K562 (cell line): ENCODE results near the gene ZDHHC14. TPM values are rescaled to one million over a fixed set of nuclear protein-coding genes. Genes with fewer than 3 reads are reported as not detected.
A peak's percentile ranks its signal among the peaks of the same experiment; 100 is the strongest.

Source experiments
- BHLHE40 ChIP-seq: IDR thresholded peaks from 2 replicates; pipeline ENCODE4 v1.6.1; 2011; ENCODE audit warnings: low read length, improper control_type of control experiment
- ETS1 ChIP-seq: conservative IDR thresholded peaks from 2 replicates; pipeline ENCODE4 v1.6.1; 2011; ENCODE audit warnings: low read depth, mild to moderate bottlenecking, low read length; ENCODE audit not compliant: control insufficient read depth
- FOSL1 ChIP-seq: fragments of 200-800 bp; sonication (Bioruptor generic); conservative IDR thresholded peaks from 2 replicates; pipeline ENCODE4 v1.6.1; 2016; ENCODE audit warnings: missing genetic modification characterization, missing compliant biosample characterization
- FUS ChIP-seq: fragments of 200-400 bp; formaldehyde crosslinking; optimal IDR thresholded peaks from 2 replicates; pipeline ENCODE3; 2017; ENCODE audit warnings: low read depth, low read length
- HBP1 ChIP-seq: fragments of 450-650 bp; formaldehyde crosslinking; IDR thresholded peaks from 2 replicates; pipeline ENCODE4 v1.4.0; 2022; ENCODE audit warnings: missing genetic modification characterization
- HNRNPL ChIP-seq: fragments of 200-400 bp; formaldehyde crosslinking; IDR thresholded peaks from 2 replicates; pipeline ENCODE4 v1.6.1; 2017; ENCODE audit warnings: low read depth, mild to moderate bottlenecking, low read length
- HNRNPUL1 ChIP-seq: fragments of 200-400 bp; formaldehyde crosslinking; IDR thresholded peaks from 2 replicates; pipeline ENCODE4 v1.6.1; 2017; ENCODE audit warnings: low read length
- MAZ ChIP-seq, 2 experiments: fragments of 450-650 bp in 1 of 2; sonication (generic) in 1 of 2; formaldehyde crosslinking; IDR thresholded peaks in 1 of 2; conservative IDR thresholded peaks in 1 of 2; 2 replicates each; pipeline versions ENCODE4 v1.4.0 to v1.5.0; 2020; ENCODE audit warnings: mild to moderate bottlenecking in 1 of 2, missing genetic modification reagents in 1 of 2
- MXI1 ChIP-seq: IDR thresholded peaks from 2 replicates; pipeline ENCODE4 v1.6.1; 2011; ENCODE audit warnings: low read depth, mild to moderate bottlenecking, improper control_type of control experiment, low read length
- THAP12 ChIP-seq: fragments of 250-450 bp; sonication (Bioruptor Pico); IDR thresholded peaks from 2 replicates; pipeline ENCODE4 v1.9.0; 2021; ENCODE audit warnings: mild to moderate bottlenecking, inconsistent platforms
- ZMIZ1 ChIP-seq, 2 experiments: fragments of 150-350 bp in 1 of 2; IDR thresholded peaks; 2 replicates each; pipeline ENCODE4 v1.6.1; 2012 to 2016; ENCODE audit warnings: low read depth in 2 of 2, low read length in 2 of 2, mild to moderate bottlenecking in 1 of 2, moderate library complexity in 1 of 2
- ZNF592 ChIP-seq: fragments of 450-650 bp; IDR thresholded peaks from 2 replicates; pipeline ENCODE4 v1.6.1; 2017; ENCODE audit warnings: antibody characterized with exemption, mild to moderate bottlenecking
- polyA plus RNA-seq, 8 experiments: library from polyadenylated mRNA; depleted of rRNA in 4 of 8; stranded (reverse) in 5 of 8; unstranded in 3 of 8; fragments of >200 nt; fragmentation: Nextera tagmentation in 2 of 8; fragmentation: Illumina TruSeq in 1 of 8; extraction: Ambion mirVana in 2 of 8; extraction: Trizol in 1 of 8; gene quantifications; 2 replicates each; pipeline versions ENCODE4 v1.2.1 to v1.2.3, GENCODE V29; 2011 to 2014; ENCODE audit warnings: inconsistent platforms in 1 of 8, missing spikeins in 1 of 8
- total RNA-seq, 7 experiments: library from RNA; depleted of rRNA in 6 of 7; stranded (reverse); fragments of >200 nt in 6 of 7; fragmentation: Illumina TruSeq in 2 of 7; extraction: Trizol in 2 of 7; gene quantifications; 2 replicates each; pipeline versions ENCODE4 v1.2.1 to v1.2.3, GENCODE V29; 2011 to 2021; ENCODE audit warnings: low replicate concordance in 1 of 7

ZDHHC14 gene
- total and polyA plus RNA-seq, 9 of the 15 experiments (the other 6 are each of a cell fraction or from before 2014, with no cell fraction given), result 0.92 to 23.1 (median 13.8) TPM

GRCh38 chr6:157380779-157381561 is at the start of gene ZDHHC14 (continued):
- TF ChIP-seq ZNF592 (peak; percentile 62; the same call in 1 of the 2 replicates), FOSL1 (peak; percentile 41; the same call in 1 of the 2 replicates), FUS (peak; percentile 30), ZMIZ1 (IDR thresholded peaks at IDR 0.05; ENCODE audit: low read depth in 2 of 2, low read length in 2 of 2) (no peak), MXI1 (0 out of 2 replicates have a peak, but pooled peaks have one; percentile 53), HNRNPUL1 (no peak), THAP12 (peak; percentile 55; the same call in 1 of the 2 replicates), HBP1 (CRISPR knock-in tag) (0 out of 2 replicates have a peak, but pooled peaks have one; percentile 22), ETS1 (peak; percentile 48; the same call in 1 of the 2 replicates), MAZ (CRISPR knock-in tag; conservative IDR thresholded peaks at IDR 0.05 in 1 of 2, IDR thresholded peaks at IDR 0.05 in 1 of 2) (peak; percentile 76 to 84), HNRNPL (peak; percentile 92), BHLHE40 (peak; percentile 64)
